Uterus (tissue), 4 donors: Measurements from ENCODE around the gene PSME2. TPM values are rescaled to one million over a fixed set of nuclear protein-coding genes. Genes with fewer than 3 reads are reported as not detected.
A peak's percentile ranks its signal among the peaks of the same experiment; 100 is the strongest.

Experiments
- DNase-seq, 2 donors: peaks; one replicate each; pipeline ENCODE4 v3.0.0-alpha.2; 2019 to 2020
- H3K27ac ChIP-seq, 2 donors: fragments of 200-600 bp; sonication (generic); 1 replicate in 1 of 2; 2 replicates in 1 of 2; pipeline ENCODE4 v1.5.1; 2016 to 2018
- H3K27me3 ChIP-seq, 2 donors: fragments of 200-600 bp; sonication (generic); one replicate each; pipeline ENCODE4 v1.5.1; 2018 to 2019; ENCODE audit warnings: control low read depth in 1 of 2
- H3K36me3 ChIP-seq, 2 donors: fragments of 200-600 bp; sonication (generic); one replicate each; pipeline ENCODE4 v1.5.1; 2019; ENCODE audit warnings: control low read depth in 1 of 2
- H3K4me1 ChIP-seq, 2 donors: fragments of 200-600 bp; sonication (generic); one replicate each; pipeline ENCODE4 v1.5.1; 2018 to 2019; ENCODE audit warnings: control low read depth in 1 of 2
- H3K4me3 ChIP-seq, 2 donors: fragments of 200-600 bp; sonication (generic); 1 replicate in 1 of 2; 2 replicates in 1 of 2; pipeline ENCODE4 v1.5.1; 2018 to 2019; ENCODE audit warnings: mild to moderate bottlenecking in 1 of 2
- H3K9me3 ChIP-seq, 2 donors: fragments of 200-600 bp; sonication (generic); one replicate each; pipeline ENCODE4 v1.5.1; 2019; ENCODE audit warnings: control low read depth in 1 of 2
- POLR2A ChIP-seq, 2 donors: fragments of 450-650 bp; IDR thresholded peaks; one replicate each; pipeline ENCODE4 v1.6.1; 2016; ENCODE audit warnings: antibody characterized with exemption in 2 of 2, mild to moderate bottlenecking in 1 of 2, moderate library complexity in 1 of 2
- intact Hi-C: fragments of 100-400 bp; cut with DNase I; formaldehyde crosslinking; loops from one replicate; pipeline ENCODE4 v1.15.1; 2023; ENCODE audit warnings: low total_unique reads
- microRNA-seq: library from miRNA; unstranded; fragments of <30 nt; microRNA quantifications from one replicate; pipeline ENCODE4, GENCODE V29; 2016; ENCODE audit warnings: borderline microRNAs expressed, borderline replicate concordance
- small RNA-seq: library from RNA; depleted of rRNA; stranded (forward); fragments of <200 nt; gene quantifications from one replicate; pipeline ENCODE3, GENCODE V24; 2016
- total RNA-seq, 4 donors: library from RNA; depleted of rRNA in 3 of 4; stranded (reverse); fragments of >200 nt in 3 of 4; gene quantifications; one replicate each; pipeline versions ENCODE4 v1.1.0 to v1.2.4, GENCODE V29; 2014 to 2023
- TF ChIP-seq, protein P1 (sequence below), 4 experiments: fragments of 200-600 bp in 2 of 4; fragments of 450-650 bp in 2 of 4; sonication (generic) in 2 of 4; IDR thresholded peaks; one replicate each; pipeline ENCODE4 v1.5.1; 2016 to 2019; ENCODE audit warnings: antibody characterized with exemption in 4 of 4, mild to moderate bottlenecking in 2 of 4, moderate library complexity in 1 of 4
- donor health status: DM: yes; HTN: yes; CAD: no.

PSME2 gene
- total RNA-seq, 4 donors from 2014 or later: 16.9 to 113 (median 25.7) TPM

DNA sequence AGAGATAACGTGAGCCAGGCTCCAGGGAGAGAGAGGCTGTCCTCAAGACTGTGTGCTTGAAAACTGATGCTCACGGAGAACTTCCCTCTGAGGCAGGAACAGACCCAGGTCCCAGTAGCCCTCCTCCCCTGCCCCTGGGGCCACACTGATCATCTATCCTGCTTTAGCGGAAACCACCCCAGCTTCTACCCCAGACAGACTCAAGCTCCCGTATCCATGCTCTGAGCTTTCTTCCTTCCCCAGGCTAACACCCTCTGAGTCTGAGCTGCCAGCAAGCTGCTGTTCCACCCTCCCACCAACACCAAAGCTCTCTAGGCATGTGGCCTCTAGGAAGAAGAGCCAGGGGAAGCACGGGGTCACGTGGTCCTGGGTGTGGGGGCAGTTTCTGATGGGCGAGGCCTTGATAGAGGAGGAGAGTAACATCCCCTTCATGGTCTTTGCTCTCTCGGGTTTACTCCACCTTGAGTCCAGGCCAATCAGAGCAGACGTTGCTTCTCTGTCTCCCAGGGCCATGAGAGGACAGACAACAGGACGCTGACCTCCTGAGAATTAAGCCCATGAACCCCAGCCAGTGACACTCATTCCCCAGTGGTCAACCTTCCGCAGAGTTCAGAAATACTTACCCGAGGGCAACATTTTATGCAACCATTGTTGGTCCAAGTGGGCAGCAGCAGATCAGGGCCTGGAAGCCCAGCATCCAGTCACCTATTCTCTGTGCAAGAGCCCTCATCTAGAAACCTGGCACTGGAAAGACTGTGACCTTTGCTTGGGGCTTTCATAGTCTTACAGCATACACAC lies 50.9 kb downstream of the PSME2 start:
- peak; percentile 32 to 43 for DNase-seq
- peak overlapping the region; percentile 71 to 84 for H3K4me3 ChIP-seq
- TF ChIP-seq, protein P1, sequence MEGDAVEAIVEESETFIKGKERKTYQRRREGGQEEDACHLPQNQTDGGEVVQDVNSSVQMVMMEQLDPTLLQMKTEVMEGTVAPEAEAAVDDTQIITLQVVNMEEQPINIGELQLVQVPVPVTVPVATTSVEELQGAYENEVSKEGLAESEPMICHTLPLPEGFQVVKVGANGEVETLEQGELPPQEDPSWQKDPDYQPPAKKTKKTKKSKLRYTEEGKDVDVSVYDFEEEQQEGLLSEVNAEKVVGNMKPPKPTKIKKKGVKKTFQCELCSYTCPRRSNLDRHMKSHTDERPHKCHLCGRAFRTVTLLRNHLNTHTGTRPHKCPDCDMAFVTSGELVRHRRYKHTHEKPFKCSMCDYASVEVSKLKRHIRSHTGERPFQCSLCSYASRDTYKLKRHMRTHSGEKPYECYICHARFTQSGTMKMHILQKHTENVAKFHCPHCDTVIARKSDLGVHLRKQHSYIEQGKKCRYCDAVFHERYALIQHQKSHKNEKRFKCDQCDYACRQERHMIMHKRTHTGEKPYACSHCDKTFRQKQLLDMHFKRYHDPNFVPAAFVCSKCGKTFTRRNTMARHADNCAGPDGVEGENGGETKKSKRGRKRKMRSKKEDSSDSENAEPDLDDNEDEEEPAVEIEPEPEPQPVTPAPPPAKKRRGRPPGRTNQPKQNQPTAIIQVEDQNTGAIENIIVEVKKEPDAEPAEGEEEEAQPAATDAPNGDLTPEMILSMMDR (IDR thresholded peaks at IDR 0.05): no peak
- no peak for TF ChIP-seq POLR2A (IDR thresholded peaks at IDR 0.05)
- intact Hi-C loops: no loop called here
- H3K9me3 ChIP-seq: no peaks in the 10 kb centered on the region
- H3K4me1 ChIP-seq: peaks cover 0 to 8% of the 10 kb centered on the region in 2 donors
- H3K27me3 ChIP-seq: no peaks in the 10 kb centered on the region
- H3K27ac ChIP-seq: peak overlapping the region; percentile 84 to 93
- H3K36me3 ChIP-seq: no peaks in the 10 kb centered on the region

DNA sequence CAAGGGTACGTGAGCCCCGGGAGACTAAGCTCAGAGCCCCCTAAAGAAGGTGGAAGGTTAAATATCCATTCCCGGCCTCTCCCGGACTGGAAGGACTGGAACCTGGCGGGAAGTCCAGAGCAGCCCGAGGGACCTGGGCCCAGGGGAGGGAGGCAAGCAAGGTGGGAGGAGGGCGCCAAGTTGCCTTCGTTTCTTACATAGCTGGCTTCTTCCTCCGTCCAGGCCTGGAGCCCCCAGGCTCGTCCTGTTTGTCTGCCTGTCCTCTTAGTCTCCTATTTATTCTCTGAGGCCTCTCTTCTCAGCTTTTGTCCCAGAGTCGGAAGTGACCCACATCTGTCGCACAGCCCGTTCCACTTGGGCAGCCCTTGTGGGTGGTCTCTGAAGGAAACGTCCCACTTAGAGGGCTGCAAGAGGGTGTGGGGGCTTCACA lies 51.6 kb downstream of the PSME2 start:
- no peak for DNase-seq
- Histone ChIP-seq H3K27me3 (no peaks in the 10 kb centered on the region), H3K9me3 (no peaks in the 10 kb centered on the region), H3K4me3 (peak overlapping the region; percentile 71 to 84), H3K36me3 (no peaks in the 10 kb centered on the region), H3K4me1 (peaks cover 0 to 8% of the 10 kb centered on the region in 2 donors), H3K27ac (peak overlapping the region; percentile 84 to 93)
- intact Hi-C loops: loop anchor here (5.0 kb wide), 1 partner anchor 38 kb away; no protein-coding TSS in a partner anchor
- TF ChIP-seq, protein P1 (IDR thresholded peaks at IDR 0.05): no peak
- no peak for TF ChIP-seq POLR2A (IDR thresholded peaks at IDR 0.05)

DNA sequence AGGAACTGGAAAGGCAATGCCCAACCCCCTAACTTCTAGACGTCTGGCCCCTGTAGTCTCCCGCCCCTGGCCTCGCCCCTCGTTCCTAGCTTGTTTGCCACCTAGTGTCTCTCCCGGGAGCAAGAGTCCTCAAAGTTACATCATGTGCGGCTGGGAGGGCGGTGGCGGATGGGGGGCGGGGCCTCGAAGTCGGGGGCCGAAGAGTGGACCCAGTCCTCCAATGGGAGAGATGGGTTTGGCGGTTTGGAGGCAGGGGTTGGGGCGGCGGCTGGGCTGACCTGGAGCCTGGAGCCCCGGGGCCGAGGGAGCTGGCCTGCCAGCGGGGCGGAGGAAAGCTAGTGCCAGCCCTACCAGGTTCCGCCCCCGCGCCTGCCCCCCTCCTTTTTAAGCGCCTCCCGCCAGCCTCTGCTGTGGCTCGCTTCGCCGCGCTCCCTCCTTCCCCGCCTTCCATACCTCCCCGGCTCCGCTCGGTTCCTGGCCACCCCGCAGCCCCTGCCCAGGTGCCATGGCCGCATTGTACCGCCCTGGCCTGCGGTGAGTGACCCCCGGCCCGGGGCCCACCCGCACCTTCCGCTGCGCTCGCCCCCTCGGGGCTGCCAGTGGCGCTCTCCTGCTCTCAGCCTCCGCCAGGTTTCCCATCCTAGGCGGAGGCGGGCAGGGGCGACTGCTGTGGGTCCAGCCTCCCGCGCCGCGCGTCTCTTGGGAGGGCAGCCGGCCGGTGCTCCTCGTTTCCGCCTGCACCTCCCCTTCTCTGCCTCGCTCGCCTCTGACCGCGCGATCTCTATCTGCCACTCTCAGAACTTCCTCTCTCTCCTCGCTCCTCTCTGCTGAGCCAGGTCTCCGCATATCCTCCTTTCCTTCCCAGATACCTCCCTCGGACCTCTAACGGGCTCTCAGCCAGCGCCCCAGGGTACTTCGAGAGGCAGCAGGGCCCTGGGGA lies 52.2 kb downstream of the PSME2 start, which contains the start of gene PCK2:
TSS of gene PCK2 (plus strand) at position 411 of the 940 bp plus-strand sequence. CDS start at position 506, 95 bp downstream.
- DNase-seq: peak; percentile 88 to 93
- TF ChIP-seq, protein P1 (IDR thresholded peaks at IDR 0.05): peak in 1 of 4 experiments; percentile 17
- peak in 1 of 2 donors; percentile 61 for TF ChIP-seq POLR2A (IDR thresholded peaks at IDR 0.05)
- peak within 1 kb of the TSS; percentile 71 to 84 for H3K4me3 ChIP-seq
- peak within 1 kb of the TSS; percentile 84 to 93 for H3K27ac ChIP-seq
- H3K4me1 ChIP-seq: peaks cover 0 to 8% of the 10 kb centered on the region in 2 donors
- intact Hi-C loops: loop anchor here (5.0 kb wide), 1 partner anchor 37 kb away; no protein-coding TSS in a partner anchor
- no peaks in the 10 kb centered on the region for H3K27me3 ChIP-seq
- no peaks in the 10 kb centered on the region for H3K9me3 ChIP-seq
- H3K36me3 ChIP-seq: no peaks in the 10 kb centered on the region

Small RNAs within 50 kb of the gene (microRNA-seq; reads per million reads assigned to microRNA genes)
- not detected for gene MIR7703

Small RNAs within 50 kb of the gene (small RNA-seq; reads per million reads assigned to genes)
- gene AL136295.4: not detected
- not detected for gene IPO4
- not detected for gene IRF9
- not detected for gene RNA5SP383

Other genes with a start within 250 kb of the PSME2 start
- gene DHRS4, start 192.8 kb downstream of the PSME2 start, total RNA-seq: 10 to 100 TPM; 19.7 to 57.9 (median 28.6) TPM
- gene DHRS4L2, start 157.7 kb downstream of the PSME2 start, total RNA-seq: 10 to 100 TPM in 2 of 4 donors, 1 to 10 TPM in 1, under 1 TPM in 1; 0.88 to 17.2 (median 8.6) TPM
- gene CARMIL3, start 94.6 kb downstream of the PSME2 start, total RNA-seq: under 1 TPM in 2 of 4 donors, not detected in 2; 0.21 to 0.48 TPM
- gene CPNE6, start 75.0 kb downstream of the PSME2 start, total RNA-seq: under 1 TPM in 1 of 4 donors, not detected in 3; 0.76 TPM
- gene PCK2, start 52.3 kb downstream of the PSME2 start, total RNA-seq: 10 to 100 TPM in 3 of 4 donors, not detected in 1; 13.1 to 19.4 (median 15.1) TPM
- gene DCAF11, start 31.8 kb downstream of the PSME2 start, total RNA-seq: 10 to 100 TPM; 42.9 to 87.4 (median 57.8) TPM
- 1 to 10 TPM in 3 of 4 donors, not detected in 1; 1.2 to 1.8 (median 1.3) TPM for gene NRL, start 31.7 kb downstream of the PSME2 start, total RNA-seq
- gene FITM1, start 16.0 kb downstream of the PSME2 start, total RNA-seq: 1 to 10 TPM in 2 of 4 donors, under 1 TPM in 1, not detected in 1; 0.48 to 2.4 (median 1.3) TPM
- 100 to 1,000 TPM in 2 of 4 donors, 10 to 100 TPM in 2; 81.0 to 175 (median 131) TPM for gene PSME1, start 10.4 kb downstream of the PSME2 start, total RNA-seq
- gene EMC9, start 5.0 kb downstream of the PSME2 start, total RNA-seq: 10 to 100 TPM in 2 of 4 donors, 1 to 10 TPM in 1, not detected in 1; 6.2 to 21.2 (median 10.9) TPM
- 100 to 1,000 TPM in 1 of 4 donors, 10 to 100 TPM in 3; 17.7 to 106 (median 57.9) TPM for gene RNF31, start 888 bp upstream of the PSME2 start, total RNA-seq
- 100 to 1,000 TPM in 1 of 4 donors, 10 to 100 TPM in 3; 33.2 to 205 (median 67.2) TPM for gene IRF9, start 14.7 kb upstream of the PSME2 start, total RNA-seq
- 10 to 100 TPM in 3 of 4 donors, 1 to 10 TPM in 1; 9.5 to 54.3 (median 42.1) TPM for gene REC8, start 25.5 kb upstream of the PSME2 start, total RNA-seq
- 10 to 100 TPM in 3 of 4 donors, 1 to 10 TPM in 1; 3.1 to 33.7 (median 29.6) TPM for gene IPO4, start 42.2 kb upstream of the PSME2 start, total RNA-seq
- gene TM9SF1, start 48.8 kb upstream of the PSME2 start, total RNA-seq: 10 to 100 TPM; 31.2 to 79.8 (median 52.4) TPM
- under 1 TPM in 1 of 4 donors, not detected in 3; 0.98 TPM for gene TSSK4, start 59.1 kb upstream of the PSME2 start, total RNA-seq
- 10 to 100 TPM in 3 of 4 donors, 1 to 10 TPM in 1; 6.8 to 53.3 (median 33.9) TPM for gene CHMP4A, start 66.9 kb upstream of the PSME2 start, total RNA-seq
- 100 to 1,000 TPM in 1 of 4 donors, 10 to 100 TPM in 2, 1 to 10 TPM in 1; 5.6 to 137 (median 24.2) TPM for gene MDP1, start 69.5 kb upstream of the PSME2 start, total RNA-seq
- gene NEDD8, start 85.8 kb upstream of the PSME2 start, total RNA-seq: 1,000 to 10,000 TPM in 1 of 4 donors, 100 to 1,000 TPM in 2, 10 to 100 TPM in 1; 61.2 to 1,004 (median 192) TPM
- gene GMPR2, start 86.3 kb upstream of the PSME2 start, total RNA-seq: 10 to 100 TPM; 38.9 to 60.9 (median 48.8) TPM
- gene TINF2, start 96.0 kb upstream of the PSME2 start, total RNA-seq: 100 to 1,000 TPM in 1 of 4 donors, 10 to 100 TPM in 3; 41.0 to 123 (median 66.8) TPM
- gene TGM1, start 116.6 kb upstream of the PSME2 start, total RNA-seq: 1 to 10 TPM in 2 of 4 donors, not detected in 2; 1.6 to 3.2 TPM
- gene RABGGTA, start 125.0 kb upstream of the PSME2 start, total RNA-seq: 10 to 100 TPM in 3 of 4 donors, 1 to 10 TPM in 1; 9.2 to 67.9 (median 23.2) TPM
- 10 to 100 TPM; 17.0 to 52.4 (median 37.7) TPM for gene DHRS1, start 153.2 kb upstream of the PSME2 start, total RNA-seq
- gene NOP9, start 153.2 kb upstream of the PSME2 start, total RNA-seq: 10 to 100 TPM in 3 of 4 donors, 1 to 10 TPM in 1; 5.0 to 23.5 (median 22.5) TPM
- gene CIDEB, start 161.4 kb upstream of the PSME2 start, total RNA-seq: 10 to 100 TPM in 2 of 4 donors, 1 to 10 TPM in 2; 1.3 to 25.5 (median 14.1) TPM
- gene LTB4R2, start 163.5 kb upstream of the PSME2 start, total RNA-seq: 1 to 10 TPM in 3 of 4 donors, not detected in 1; 1.0 to 7.1 (median 5.6) TPM
- 10 to 100 TPM in 1 of 4 donors, 1 to 10 TPM in 3; 3.7 to 19.5 (median 5.6) TPM for gene LTB4R, start 164.9 kb upstream of the PSME2 start, total RNA-seq
- 100 to 1,000 TPM in 2 of 4 donors, 10 to 100 TPM in 2; 22.8 to 138 (median 86.1) TPM for gene ADCY4, start 188.5 kb upstream of the PSME2 start, total RNA-seq
- 100 to 1,000 TPM in 1 of 4 donors, 1 to 10 TPM in 2, under 1 TPM in 1; 0.29 to 123 (median 6.0) TPM for gene RIPK3, start 193.4 kb upstream of the PSME2 start, total RNA-seq
- 100 to 1,000 TPM in 1 of 4 donors, 10 to 100 TPM in 3; 25.6 to 187 (median 86.4) TPM for gene NFATC4, start 221.6 kb upstream of the PSME2 start, total RNA-seq